GM21515 (cell line): ENCODE results near the gene GIMAP1.
"Not testable (repeated sequence)": the region's sequence is repeated elsewhere in the genome, so short reads cannot be mapped to it uniquely, and the experiment has no call there.

Experiments
- ATAC-seq: cut with Tn5 transposase; IDR thresholded peaks from one replicate; pipeline ENCODE4 v1.9.1; 2021; ENCODE audit not compliant: unreplicated experiment

Gene GIMAP1

DNA sequence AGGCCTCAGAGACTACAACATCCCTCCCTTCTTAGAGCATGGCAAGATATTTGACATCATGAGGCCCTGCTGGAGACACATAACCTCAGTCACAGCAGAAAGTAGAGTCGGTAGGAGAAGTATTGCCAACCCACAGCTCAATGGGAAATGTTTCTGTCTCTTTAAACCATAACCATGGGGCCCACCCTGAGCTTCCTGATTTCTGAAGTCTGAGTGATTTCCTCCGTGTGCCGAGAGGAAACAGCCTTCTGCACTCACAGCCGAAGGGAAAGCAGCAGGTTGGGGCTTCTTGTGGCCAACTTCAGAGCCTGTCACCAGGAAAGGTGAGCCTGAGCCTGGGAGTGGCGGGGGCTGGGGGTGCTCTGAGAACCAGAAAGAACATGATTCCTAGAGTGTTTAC lies at the start of gene GIMAP1:
TSS of gene GIMAP1 (plus strand) at position 246 of the 400 bp plus-strand sequence. CDS start 2,435 bp downstream, outside the sequence.
- no peak for ATAC-seq

DNA sequence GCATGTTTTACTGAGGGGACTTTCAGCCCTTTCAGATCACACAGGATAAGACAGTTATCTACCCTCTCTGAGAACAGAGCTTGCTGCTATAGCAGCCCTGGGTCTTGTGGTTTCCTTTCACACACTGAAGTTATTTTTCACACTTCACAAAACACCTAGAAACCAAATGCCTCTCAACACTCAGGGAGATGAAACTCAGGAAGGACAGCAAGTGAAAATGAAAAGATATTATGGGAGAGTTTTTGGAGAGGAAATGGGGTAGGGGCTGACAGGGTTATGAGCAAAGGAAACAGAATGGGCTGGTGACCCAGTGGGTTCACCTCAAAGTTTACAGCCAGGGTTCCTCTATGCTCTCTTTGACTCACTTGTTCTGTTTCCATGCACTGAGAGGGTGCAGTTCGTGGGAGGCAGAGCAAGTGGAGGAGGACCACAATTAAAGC lies 47.9 kb upstream of the GIMAP1 start:
- peak; percentile 79 for ATAC-seq

DNA sequence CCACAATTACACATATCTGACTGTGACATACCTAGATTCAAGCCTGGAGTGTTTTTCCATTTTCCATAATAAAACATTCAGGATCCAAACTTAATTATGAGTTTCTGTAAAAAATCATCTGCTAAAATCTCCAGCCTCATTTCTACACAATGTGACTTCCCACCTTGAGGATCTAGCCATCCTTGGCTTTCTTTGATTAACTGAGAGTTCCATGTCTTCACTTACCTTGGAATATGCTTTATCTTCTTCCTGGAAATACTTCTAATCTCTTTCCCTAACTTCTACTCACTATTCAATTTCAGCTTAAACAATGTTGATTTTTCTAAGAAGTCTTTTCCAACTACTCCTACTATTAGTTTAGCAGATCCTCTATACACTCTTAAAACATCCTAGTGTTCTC lies 47.4 kb upstream of the GIMAP1 start:
- ATAC-seq: no peak

DNA sequence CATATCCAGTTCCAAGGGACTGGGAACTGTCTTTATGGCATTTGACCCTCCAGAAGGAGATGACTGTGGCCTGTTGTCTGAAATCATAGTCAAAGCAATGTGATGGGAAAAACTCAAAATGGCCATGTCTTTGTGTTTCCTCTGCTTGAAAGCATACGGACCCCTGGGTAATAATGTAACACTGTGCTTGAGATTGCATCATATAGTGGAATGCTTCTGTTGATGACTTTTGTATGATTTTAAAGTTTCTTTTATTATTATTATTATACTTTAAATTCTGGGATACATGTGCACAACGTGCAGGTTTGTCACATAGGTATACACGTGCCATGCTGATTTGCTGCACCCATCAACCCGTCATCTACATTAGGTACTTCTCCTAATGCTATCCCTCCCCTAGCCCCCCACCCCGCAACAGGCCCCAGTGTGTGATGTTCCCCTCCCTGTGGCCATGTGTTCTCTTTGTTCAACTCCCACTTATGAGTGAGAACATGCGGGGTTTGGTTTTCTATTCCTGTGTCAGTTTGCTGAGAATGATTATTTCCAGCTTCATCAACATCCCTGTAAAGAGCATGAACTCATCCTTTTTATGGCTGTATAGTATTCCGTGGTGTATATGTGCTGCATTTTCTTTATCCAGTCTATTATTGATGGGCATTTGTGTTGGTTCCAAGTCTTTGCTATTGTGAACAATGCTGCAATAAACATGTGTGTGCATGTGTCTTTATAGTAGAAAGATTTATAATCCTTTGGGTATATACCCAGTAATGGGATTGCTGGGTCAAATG lies 44.4 kb upstream of the GIMAP1 start:
- ATAC-seq: not testable (repeated sequence)

DNA sequence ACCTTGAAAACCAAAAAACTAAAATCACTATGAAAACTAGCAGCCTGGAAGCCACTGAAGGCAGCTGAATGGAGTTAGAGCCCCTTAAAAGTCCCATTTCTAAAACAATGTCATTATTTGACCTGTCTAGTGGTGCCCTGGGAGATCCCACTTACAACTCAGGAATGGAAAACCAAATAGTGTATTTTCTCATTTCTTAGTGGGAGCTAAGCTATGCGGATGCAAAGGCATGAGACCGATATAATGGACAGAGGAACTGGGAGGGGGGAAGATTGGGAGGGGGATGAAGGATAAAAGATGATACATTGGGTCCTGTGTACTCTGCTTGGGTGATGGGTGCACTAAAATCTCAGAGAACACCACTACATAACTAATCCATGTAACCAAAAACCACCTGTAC lies 40.7 kb upstream of the GIMAP1 start:
- ATAC-seq: no peak

DNA sequence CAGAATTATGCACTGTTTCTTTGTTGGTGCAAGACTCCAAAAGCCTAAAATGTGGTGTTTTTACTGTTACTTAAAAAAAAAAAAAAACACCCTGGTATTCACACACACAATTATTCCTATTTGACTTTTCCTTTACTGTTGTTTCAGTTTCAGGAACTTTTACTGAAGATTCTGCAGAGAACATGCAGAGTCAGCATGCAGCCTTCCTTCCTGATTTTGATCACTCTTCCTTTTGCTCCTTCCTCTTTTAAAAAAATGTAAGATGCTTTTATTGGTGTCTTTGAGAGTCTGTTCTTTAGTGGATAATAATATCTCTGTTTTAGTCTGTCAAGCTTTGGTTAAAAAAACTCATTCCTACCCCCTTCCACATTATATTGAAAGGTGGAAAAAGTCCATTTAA lies 40.1 kb upstream of the GIMAP1 start:
- not testable (repeated sequence) for ATAC-seq

DNA sequence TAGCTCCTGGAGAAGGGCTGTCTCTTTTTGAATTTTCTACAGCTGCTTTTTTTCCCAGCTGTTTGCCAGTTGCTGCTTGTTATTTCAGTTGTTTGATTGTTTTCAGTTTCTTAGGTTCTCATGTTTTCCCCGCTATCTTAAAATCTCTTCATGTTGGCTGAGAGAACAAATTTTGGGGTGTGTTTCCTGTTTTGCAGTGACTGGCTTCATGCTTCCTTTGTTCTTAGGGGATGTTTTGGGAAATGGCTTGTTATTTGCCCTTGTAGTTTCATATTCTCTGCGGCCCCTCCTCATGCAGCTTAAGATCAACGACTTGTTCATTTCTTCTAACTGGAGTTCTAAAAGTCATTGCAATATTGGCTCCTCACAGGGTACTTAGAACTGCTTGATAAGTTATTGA lies 39.6 kb upstream of the GIMAP1 start:
- ATAC-seq: not testable (repeated sequence)

DNA sequence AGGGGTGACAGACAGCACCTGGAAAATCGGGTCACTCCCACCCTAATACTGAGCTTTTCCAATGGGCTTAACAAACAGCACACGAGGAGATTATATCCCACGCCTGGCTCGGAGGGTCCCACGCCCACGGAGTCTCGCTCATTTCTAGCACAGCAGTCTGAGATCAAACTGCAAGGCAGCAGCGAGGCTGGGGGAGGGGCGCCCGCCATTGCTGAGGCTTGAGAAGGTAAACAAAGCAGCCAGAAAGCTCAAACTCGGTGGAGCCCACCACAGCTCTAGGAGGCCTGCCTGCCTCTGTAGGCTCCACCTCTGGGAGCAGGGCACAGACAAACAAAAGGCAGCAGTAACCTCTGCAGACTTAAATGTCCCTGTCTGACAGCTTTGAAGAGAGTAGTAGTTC lies 37.8 kb upstream of the GIMAP1 start:
- ATAC-seq: not testable (repeated sequence)

DNA sequence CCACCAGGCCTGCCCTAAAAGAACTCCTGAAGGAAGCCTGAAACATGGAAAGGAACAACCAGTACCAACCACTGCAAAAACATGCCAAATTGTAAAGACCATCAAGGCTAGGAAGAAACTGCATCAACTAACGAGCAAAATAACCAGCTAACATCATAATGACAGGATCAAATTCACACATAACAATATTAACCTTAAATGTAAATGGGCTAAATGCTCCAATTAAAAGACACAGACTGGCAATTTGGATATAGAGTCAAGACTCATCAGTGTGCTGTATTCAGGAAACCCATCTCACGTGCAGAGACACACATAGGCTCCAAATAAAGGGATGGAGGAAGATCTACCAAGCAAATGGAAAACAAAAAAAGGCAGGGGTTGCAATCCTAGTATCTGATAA lies 36.0 kb upstream of the GIMAP1 start:
- ATAC-seq: not testable (repeated sequence)

DNA sequence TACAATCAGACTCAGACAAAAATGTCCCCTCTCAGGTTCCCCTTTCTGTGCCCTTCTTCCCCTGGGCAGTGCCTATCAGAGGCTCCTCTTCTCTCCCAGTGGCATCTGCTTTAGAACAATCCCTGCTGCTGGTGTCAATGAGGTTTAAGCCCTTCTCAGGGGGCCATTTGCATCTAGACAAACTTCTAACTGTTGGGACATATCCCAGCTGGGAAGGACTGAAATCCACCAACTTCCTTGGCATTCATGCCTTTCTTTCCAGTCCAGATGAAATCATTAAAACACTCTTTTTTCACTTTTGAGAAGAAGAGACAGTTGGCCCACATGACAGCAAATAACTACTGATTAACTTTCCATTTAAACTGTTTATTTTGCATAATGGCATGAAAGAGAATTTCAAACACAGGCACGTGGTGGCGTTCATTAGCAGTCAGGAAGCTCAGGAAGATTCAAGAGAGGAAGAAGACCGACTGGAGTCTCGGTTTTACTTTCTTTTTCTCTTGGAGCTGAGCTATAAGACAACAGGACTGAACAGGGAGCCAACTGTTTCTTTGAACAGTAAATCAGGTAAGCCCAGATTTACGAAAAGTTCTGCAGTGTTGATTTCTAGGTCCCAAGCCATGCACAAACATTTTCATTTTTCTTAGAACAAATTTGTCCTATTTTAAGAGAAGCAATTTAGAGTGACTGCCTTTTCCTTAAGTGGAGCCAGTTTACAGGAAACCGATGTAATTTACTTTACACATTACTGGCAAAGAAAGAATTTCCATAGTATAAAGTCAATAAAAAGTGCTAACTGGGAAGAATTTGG lies 31.0 kb upstream of the GIMAP1 start, which contains the start of gene GIMAP2:
TSS of gene GIMAP2 (plus strand) at position 488 of the 811 bp plus-strand sequence. CDS start 1,354 bp downstream, outside the sequence.
- ATAC-seq: peak; percentile 98

DNA sequence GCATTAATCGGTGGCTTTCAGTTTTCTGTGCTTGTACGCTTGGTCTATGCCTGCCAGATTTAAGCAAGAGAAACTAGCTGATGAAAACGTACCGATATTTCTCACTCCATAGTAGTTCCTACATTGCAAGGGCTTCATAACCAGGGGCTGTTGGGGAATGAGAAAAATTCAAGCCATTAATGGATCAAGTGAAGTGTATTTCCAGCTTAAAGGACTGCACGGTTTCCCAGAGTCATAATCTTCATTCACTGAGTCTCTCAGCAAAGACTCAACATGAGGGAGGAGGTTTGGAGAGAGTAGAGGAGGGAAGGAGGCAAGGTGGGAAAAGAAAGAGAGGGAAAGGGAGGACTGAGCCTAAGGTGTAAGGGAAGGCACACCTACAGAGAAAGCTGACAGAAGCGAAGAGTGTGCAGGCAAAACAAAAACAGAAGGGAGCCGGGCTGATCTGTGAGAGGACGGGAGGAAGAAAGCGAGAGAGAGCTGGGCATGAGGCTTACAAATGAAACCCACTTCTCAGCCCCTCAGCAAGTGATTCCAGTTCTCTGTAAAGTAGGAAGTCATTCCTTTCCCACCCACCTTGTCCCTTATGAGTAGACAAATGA lies 30.3 kb upstream of the GIMAP1 start:
- peak; percentile 42 for ATAC-seq

DNA sequence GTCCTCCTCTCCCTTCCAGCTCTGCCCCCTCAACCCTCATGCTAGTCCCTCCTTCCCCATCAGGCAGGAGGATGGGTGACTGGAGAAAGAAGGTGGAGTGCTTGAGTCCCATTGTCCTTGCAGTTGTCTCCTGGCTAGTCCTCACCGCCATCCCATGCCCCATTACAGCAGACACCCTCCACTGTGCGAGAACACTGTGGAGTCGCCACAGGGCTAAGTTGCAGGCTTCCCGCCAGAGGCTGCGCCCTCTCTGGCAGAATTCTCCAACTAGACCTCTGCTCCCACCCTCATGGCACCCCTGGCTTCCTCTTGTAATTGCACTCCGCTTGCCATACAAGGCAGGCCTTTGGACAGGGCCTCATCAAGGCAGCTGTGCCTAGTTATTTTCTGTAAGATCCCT lies 27.8 kb upstream of the GIMAP1 start:
- ATAC-seq: no peak

DNA sequence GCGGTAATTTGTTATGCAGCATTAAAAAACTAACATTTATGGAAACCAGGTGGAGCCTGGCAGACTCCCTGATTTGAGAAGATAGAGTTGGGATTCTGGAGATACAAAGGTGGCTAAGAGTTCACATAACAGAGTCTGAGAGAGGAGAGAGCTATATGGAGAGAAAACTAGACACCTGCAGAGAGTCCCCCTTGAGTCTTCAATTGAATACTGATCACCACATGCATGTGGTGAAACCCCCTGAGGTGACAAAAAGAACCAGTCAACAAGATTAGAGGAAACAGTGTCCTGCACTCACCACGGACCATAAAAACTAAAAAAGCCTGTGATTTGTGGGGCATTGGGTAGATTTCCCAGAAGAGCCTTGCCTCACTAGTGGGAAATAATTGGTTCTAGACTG lies 20.8 kb upstream of the GIMAP1 start:
- ATAC-seq: no peak

DNA sequence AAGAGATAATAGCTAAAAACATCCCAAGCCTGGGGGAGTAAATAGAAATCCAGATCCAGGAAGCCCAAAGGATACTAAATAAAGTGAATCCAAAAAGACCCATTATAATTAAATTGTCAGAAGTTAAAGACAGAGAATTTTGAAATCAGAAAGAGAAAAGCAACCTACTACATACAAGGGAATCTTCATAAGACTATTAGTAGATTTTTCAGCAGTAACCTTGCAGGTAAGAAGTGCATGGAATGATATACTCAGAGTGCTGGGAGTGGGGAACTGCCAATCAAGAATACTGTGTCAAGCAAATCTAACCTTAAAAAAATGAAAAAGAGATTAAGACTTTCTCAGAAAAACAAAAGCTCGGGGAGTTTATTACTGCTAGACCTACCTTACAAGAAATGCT lies 13.2 kb upstream of the GIMAP1 start:
- ATAC-seq: no peak

DNA sequence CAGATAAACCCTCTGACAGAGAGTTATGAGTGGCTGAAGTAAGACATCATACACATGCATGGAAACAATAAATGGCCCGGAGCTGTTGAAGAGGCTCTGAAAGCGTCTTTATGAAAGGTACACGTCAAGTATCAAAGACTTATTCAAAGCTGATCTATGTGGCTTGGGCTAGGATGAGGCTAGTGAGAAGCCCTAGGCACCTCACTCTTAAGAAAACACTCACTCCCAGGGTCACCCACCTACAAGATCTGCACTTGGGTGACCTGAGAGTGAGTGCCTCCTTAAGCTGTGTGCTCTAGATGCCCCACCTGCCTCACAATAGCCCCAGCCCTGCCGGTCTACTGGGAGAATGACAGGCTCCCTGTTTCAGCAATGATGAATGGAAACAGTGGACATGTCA lies 1.1 kb upstream of the GIMAP1 start:
- ATAC-seq: no peak

DNA sequence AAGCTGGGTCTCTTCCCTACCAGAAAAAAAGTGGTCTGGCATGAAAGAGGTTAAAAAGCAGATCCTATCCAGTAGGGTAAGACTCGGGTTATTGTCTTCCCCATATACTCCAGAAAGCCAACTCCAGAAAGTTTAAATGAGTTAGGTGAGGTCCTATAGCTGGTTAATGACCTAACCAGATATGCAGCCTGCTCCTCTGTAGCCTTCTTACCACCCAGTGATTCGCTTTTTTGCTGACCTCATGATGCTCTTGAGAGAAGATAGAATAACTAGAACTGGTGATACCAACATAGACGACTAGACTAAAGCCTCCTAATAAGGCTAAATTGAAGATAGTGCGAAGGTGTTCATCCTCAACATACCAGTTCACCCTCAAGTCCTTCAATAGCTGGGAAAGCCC lies 675 bp upstream of the GIMAP1 start:
- no peak for ATAC-seq

DNA sequence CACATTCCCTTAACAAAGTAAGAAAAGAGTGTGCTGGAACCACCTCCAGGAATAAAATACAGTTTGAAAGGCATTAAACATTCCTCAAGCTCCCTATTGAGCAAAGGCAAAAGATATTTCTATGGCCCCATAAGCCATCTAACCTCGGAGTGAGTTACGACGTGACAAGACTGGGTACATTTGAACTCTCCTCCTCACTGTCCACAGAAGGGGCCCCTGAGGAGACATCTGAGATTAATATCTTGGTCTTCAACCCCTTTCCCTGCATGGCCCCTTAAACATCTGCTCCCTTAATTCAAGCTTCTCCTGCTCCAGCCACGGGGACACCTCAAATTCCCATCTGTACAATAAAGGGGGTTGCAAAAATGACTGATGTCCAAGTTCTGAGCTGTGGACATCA lies 526 bp downstream of the GIMAP1 start:
- no peak for ATAC-seq

DNA sequence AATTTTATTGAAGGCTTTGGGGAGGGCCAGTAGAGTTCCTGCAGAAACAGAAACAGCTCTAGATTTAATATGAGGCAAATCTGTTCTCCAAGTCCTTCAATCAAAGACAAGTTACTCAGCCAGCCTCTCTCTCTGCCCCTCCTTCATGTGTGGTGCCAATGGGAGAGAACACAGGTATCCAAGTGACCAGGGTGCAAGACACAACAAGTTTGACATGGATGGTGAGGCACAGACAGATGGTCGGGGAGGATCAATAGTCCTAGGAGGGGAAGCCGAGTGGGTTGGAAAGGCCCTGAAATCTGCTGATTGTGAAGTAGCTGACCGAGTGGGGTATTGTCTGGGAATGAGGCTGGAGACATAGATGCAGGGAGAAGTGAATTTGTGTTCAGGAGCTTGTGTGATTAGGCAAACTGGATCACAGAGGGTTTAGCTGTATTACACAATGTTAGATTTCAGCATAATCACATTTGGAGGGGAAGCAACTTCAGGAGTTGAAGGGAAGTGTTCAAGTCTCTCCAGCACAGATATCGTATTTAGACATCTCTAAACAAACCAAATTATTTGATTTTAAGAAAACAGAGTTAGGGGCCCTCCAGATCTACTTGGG lies 1.5 kb downstream of the GIMAP1 start:
- no peak for ATAC-seq

DNA sequence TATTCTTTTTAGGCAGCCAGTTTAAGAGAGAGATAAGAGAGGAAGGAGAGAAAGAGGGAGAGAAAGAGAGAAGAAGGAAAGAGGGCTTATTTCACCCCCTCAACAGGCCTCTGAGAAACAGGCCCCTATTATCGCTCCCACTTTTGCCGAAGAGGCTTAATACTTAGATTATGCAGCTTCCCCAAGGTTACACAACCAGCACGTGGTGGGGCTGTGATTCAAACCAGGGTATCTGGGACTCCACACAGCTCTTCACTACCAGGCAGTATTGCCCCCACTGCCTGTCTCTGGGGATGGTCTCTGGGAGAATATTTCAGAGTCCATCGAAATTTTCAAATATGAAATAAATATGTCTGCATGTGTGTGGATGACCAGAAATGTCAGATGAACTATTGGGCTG lies 3.0 kb downstream of the GIMAP1 start:
- ATAC-seq: no peak

DNA sequence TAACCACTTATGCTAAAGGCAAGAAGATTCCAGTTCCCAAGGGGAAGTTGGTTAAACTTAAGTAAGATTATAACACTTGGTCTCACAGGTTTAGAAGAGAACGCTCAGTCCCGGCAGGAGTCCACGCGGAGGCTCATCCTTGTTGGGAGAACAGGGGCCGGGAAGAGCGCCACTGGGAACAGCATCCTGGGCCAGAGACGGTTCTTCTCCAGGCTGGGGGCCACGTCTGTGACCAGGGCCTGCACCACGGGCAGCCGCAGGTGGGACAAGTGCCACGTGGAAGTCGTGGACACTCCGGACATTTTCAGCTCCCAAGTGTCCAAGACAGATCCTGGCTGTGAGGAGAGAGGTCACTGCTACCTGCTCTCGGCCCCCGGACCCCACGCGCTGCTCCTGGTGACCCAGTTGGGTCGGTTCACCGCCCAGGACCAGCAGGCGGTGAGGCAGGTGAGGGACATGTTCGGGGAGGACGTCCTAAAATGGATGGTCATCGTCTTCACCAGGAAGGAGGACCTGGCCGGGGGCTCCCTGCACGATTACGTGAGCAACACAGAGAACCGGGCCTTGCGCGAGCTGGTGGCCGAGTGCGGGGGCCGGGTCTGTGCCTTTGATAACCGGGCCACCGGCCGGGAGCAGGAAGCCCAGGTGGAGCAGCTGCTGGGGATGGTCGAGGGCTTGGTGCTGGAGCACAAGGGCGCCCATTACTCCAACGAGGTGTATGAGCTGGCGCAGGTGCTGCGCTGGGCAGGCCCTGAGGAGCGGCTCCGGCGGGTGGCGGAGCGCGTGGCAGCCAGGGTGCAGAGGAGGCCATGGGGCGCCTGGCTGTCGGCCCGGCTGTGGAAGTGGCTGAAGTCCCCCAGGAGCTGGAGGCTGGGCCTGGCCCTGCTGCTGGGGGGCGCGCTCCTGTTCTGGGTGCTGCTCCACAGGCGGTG lies 3.8 kb downstream of the GIMAP1 start:
- no peak for ATAC-seq
